ENCODE data around the gene CSGALNACT2.

Gene CSGALNACT2

GRCh38 chr10:43170491-43170890 lies 32.2 kb downstream of the CSGALNACT2 start:
- no peak for TF ChIP-seq REST (IDR thresholded peaks at IDR 0.05; ENCODE audit: low read depth)
- no peak for TF ChIP-seq FOXM1 (IDR thresholded peaks at IDR 0.05; ENCODE audit: borderline replicate concordance, low read depth)
- no peak for TF ChIP-seq TCF12 (IDR thresholded peaks at IDR 0.05; ENCODE audit: low read depth)
- TF ChIP-seq TEAD4 (IDR thresholded peaks at IDR 0.05), result no peak
- TF ChIP-seq CREB1 (IDR thresholded peaks at IDR 0.05; ENCODE audit: low read depth), result no peak
- TF ChIP-seq RAD21 (IDR thresholded peaks at IDR 0.05; ENCODE audit: low read depth), result no peak
- TF ChIP-seq EP300 (IDR thresholded peaks at IDR 0.05; ENCODE audit: borderline replicate concordance), result no peak
- no peak for TF ChIP-seq ZBTB7A (IDR thresholded peaks at IDR 0.05; ENCODE audit: low read depth)
- no peak for TF ChIP-seq YY1 (IDR thresholded peaks at IDR 0.05; ENCODE audit: low read depth)
- no peak for TF ChIP-seq MAX (IDR thresholded peaks at IDR 0.05)
- no peak for TF ChIP-seq TAF1 (IDR thresholded peaks at IDR 0.05; ENCODE audit: low read depth)
- TF ChIP-seq CEBPB (IDR thresholded peaks at IDR 0.05), result no peak
- no peak for TF ChIP-seq USF1 (IDR thresholded peaks at IDR 0.05)
- no peak for TF ChIP-seq EGR1 (IDR thresholded peaks at IDR 0.05)

GRCh38 chr10:43172645-43173044 lies 34.4 kb downstream of the CSGALNACT2 start:
- TF ChIP-seq CEBPB (IDR thresholded peaks at IDR 0.05) (no peak), NFIC (IDR thresholded peaks at IDR 0.05) (no peak), CREB1 (IDR thresholded peaks at IDR 0.05; ENCODE audit: low read depth) (no peak), YY1 (IDR thresholded peaks at IDR 0.05; ENCODE audit: low read depth) (no peak), REST (IDR thresholded peaks at IDR 0.05; ENCODE audit: low read depth) (no peak), EGR1 (IDR thresholded peaks at IDR 0.05) (no peak), RAD21 (IDR thresholded peaks at IDR 0.05; ENCODE audit: low read depth) (no peak), TAF1 (IDR thresholded peaks at IDR 0.05; ENCODE audit: low read depth) (no peak), TEAD4 (IDR thresholded peaks at IDR 0.05) (no peak), ZBTB7A (IDR thresholded peaks at IDR 0.05; ENCODE audit: low read depth) (no peak), MAX (IDR thresholded peaks at IDR 0.05) (no peak), FOXM1 (IDR thresholded peaks at IDR 0.05; ENCODE audit: borderline replicate concordance, low read depth) (no peak), EP300 (IDR thresholded peaks at IDR 0.05; ENCODE audit: borderline replicate concordance) (no peak), TCF12 (IDR thresholded peaks at IDR 0.05; ENCODE audit: low read depth) (no peak), USF1 (IDR thresholded peaks at IDR 0.05) (no peak)

- no peak for TF ChIP-seq RAD21 (IDR thresholded peaks at IDR 0.05; ENCODE audit: low read depth)
- TF ChIP-seq EGR1 (IDR thresholded peaks at IDR 0.05), result no peak
- no peak for TF ChIP-seq FOXM1 (IDR thresholded peaks at IDR 0.05; ENCODE audit: borderline replicate concordance, low read depth)
- no peak for TF ChIP-seq CEBPB (IDR thresholded peaks at IDR 0.05)
- no peak for TF ChIP-seq REST (IDR thresholded peaks at IDR 0.05; ENCODE audit: low read depth)
- no peak for TF ChIP-seq YY1 (IDR thresholded peaks at IDR 0.05; ENCODE audit: low read depth)
Observed at GRCh38 chr10:43173120-43173519, 34.9 kb downstream of the CSGALNACT2 start.

GRCh38 chr10:43174969-43175368 lies 36.7 kb downstream of the CSGALNACT2 start:
- no peak for TF ChIP-seq MAX (IDR thresholded peaks at IDR 0.05)
- no peak for TF ChIP-seq USF1 (IDR thresholded peaks at IDR 0.05)
- TF ChIP-seq REST (IDR thresholded peaks at IDR 0.05; ENCODE audit: low read depth), result no peak
- TF ChIP-seq TCF12 (IDR thresholded peaks at IDR 0.05; ENCODE audit: low read depth), result no peak
- no peak for TF ChIP-seq RAD21 (IDR thresholded peaks at IDR 0.05; ENCODE audit: low read depth)
- no peak for TF ChIP-seq NFIC (IDR thresholded peaks at IDR 0.05)
- no peak for TF ChIP-seq ZBTB7A (IDR thresholded peaks at IDR 0.05; ENCODE audit: low read depth)
- no peak for TF ChIP-seq CEBPB (IDR thresholded peaks at IDR 0.05)
- TF ChIP-seq EP300 (IDR thresholded peaks at IDR 0.05; ENCODE audit: borderline replicate concordance), result no peak
